K562 (cell line): ENCODE measurements around the gene JAKMIP1. TPM values are rescaled to one million over a fixed set of nuclear protein-coding genes. Genes with fewer than 3 reads are reported as not detected.

Source experiments
- ATAC-seq: fragments of 200-7000 bp; cut with Tn5 transposase; 3 replicates; pipeline ENCODE4 v1.9.1; 2020; ENCODE audit warnings: moderate library complexity
- BruUV-seq: library from RNA; stranded (reverse); fragments of 400-500 nt; replicated peaks from 2 replicates; lab custom pipeline; 2021; lab: Mats Ljungman, UMichigan
- CTCF ChIA-PET: fragments of 300-600 bp; formaldehyde crosslinking; extraction: SDS; loops from one replicate; lab custom pipeline; 2021; ENCODE audit warnings: low intra/inter-chr PET ratio; lab: Yijun Ruan, JAX
- POLR2A ChIA-PET: fragments of 300-600, 350-650 bp; sonication (Branson Sonifier 250); formaldehyde crosslinking; extraction: SDS; loops from one replicate; lab custom pipeline; 2021; ENCODE audit warnings: antibody characterized with exemption, inconsistent platforms; lab: Yijun Ruan, JAX
- DNase-seq, 4 experiments: peaks; one replicate each; pipeline versions ENCODE4 v3.0.0 to v3.0.0-alpha.2; 2011 to 2018; ENCODE audit warnings: low spot score in 3 of 4, mixed read lengths in 3 of 4; ENCODE audit errors: extremely low read depth in 1 of 4
- FAIRE-seq: peaks from 2 replicates; lab custom pipeline; 2011; peaks lifted over from hg19 to GRCh38; lab: Jason Lieb, UNC
- H2AFZ ChIP-seq: 2 replicates; pipeline ENCODE4 v1.6.0; 2011; ENCODE audit warnings: low read depth, low read length, control low read depth, inconsistent platforms
- H3K27ac ChIP-seq: fragments of 200-600 bp; 3 replicates; pipeline ENCODE4 v1.8.0; 2011; ENCODE audit warnings: low read depth, mild to moderate bottlenecking, control low read depth, inconsistent platforms, low read length, moderate library complexity, mixed read lengths; ENCODE audit errors: extremely low read depth
- H3K27me3 ChIP-seq, 2 experiments: fragments of 300-600 bp in 1 of 2; 2 replicates in 1 of 2; 3 replicates in 1 of 2; pipeline versions ENCODE4 v1.6.0 to v1.8.0; 2011; ENCODE audit warnings: inconsistent platforms in 2 of 2, low read length in 2 of 2, mild to moderate bottlenecking in 1 of 2, mixed read lengths in 1 of 2, moderate library complexity in 1 of 2; ENCODE audit not compliant: control insufficient read depth in 2 of 2, insufficient read depth in 2 of 2
- H3K36me3 ChIP-seq: fragments of 300-600 bp; 3 replicates; pipeline ENCODE4 v1.8.0; 2011; ENCODE audit warnings: mild to moderate bottlenecking, low read length, inconsistent platforms; ENCODE audit not compliant: control insufficient read depth, insufficient read depth
- H3K4me1 ChIP-seq, 2 experiments: fragments of 200-600 bp in 1 of 2; replicated peaks in 1 of 2; 2 replicates in 1 of 2; 3 replicates in 1 of 2; pipeline versions ENCODE4 v1.5.1 to v1.8.0; 2011; ENCODE audit warnings: inconsistent platforms in 2 of 2, low read length in 2 of 2, mild to moderate bottlenecking in 1 of 2, mixed read lengths in 1 of 2, moderate library complexity in 1 of 2; ENCODE audit not compliant: control insufficient read depth in 2 of 2, insufficient read depth in 2 of 2
- H3K4me2 ChIP-seq: 2 replicates; pipeline ENCODE4 v1.6.1; 2011; ENCODE audit warnings: low read length, control low read depth, inconsistent platforms, mixed read lengths; ENCODE audit not compliant: insufficient read depth
- H3K4me3 ChIP-seq: fragments of 200-600 bp; sonication (generic), shearing (Covaris generic); 2 replicates; pipeline ENCODE4 v1.5.1; 2016; ENCODE audit warnings: control low read depth, inconsistent platforms
- H3K79me2 ChIP-seq: fragments of 200-600 bp; 3 replicates; pipeline ENCODE4 v1.8.0; 2011; ENCODE audit warnings: low read length, inconsistent platforms; ENCODE audit not compliant: control insufficient read depth, insufficient read depth
- H3K9ac ChIP-seq, 2 experiments: 2 replicates each; pipeline versions ENCODE4 v1.6.0 to v1.6.1; 2011; ENCODE audit warnings: low read depth in 2 of 2, low read length in 2 of 2, control low read depth in 1 of 2, inconsistent platforms in 1 of 2, mild to moderate bottlenecking in 1 of 2, mixed read lengths in 1 of 2; ENCODE audit not compliant: insufficient read depth in 1 of 2
- H3K9me1 ChIP-seq: one replicate; pipeline ENCODE4 v1.6.0; 2011; ENCODE audit warnings: inconsistent platforms, mild to moderate bottlenecking, low read length, moderate library complexity; ENCODE audit not compliant: control insufficient read depth, insufficient read depth
- H3K9me3 ChIP-seq: replicated peaks from 2 replicates; pipeline ENCODE4 v1.5.1; 2011; ENCODE audit warnings: low read depth, low read length, inconsistent platforms; ENCODE audit not compliant: control insufficient read depth, insufficient read depth
- H4K20me1 ChIP-seq: replicated peaks from 2 replicates; pipeline ENCODE4 v1.6.1; 2011; ENCODE audit warnings: low read length, inconsistent platforms, mixed read lengths; ENCODE audit not compliant: control insufficient read depth, insufficient read depth
- ATF6 ChIP-seq: sonication (generic); formaldehyde crosslinking; IDR thresholded peaks from 2 replicates; pipeline ENCODE4 v1.4.0; 2020; ENCODE audit warnings: mild to moderate bottlenecking, missing genetic modification reagents
- E4F1 ChIP-seq: fragments of 250-450 bp; sonication (Bioruptor Pico); IDR thresholded peaks from 2 replicates; pipeline ENCODE4 v1.5.0; 2021; ENCODE audit warnings: mild to moderate bottlenecking, borderline replicate concordance
- JUN ChIP-seq, 2 experiments: sonication (generic) in 1 of 2; formaldehyde crosslinking in 1 of 2; IDR thresholded peaks; 2 replicates each; pipeline versions ENCODE4 v1.6.1 to v1.8.0; 2012 to 2022; ENCODE audit warnings: borderline replicate concordance in 2 of 2, mild to moderate bottlenecking in 2 of 2, improper control_type of control experiment in 1 of 2, low read depth in 1 of 2, low read length in 1 of 2, missing genetic modification reagents in 1 of 2
- LARP7 ChIP-seq: fragments of 450-650 bp; IDR thresholded peaks from 2 replicates; pipeline ENCODE4 v1.6.1; 2016
- RHOXF2B ChIP-seq: fragments of 250-450 bp; sonication (Bioruptor Pico); conservative IDR thresholded peaks from 2 replicates; pipeline ENCODE4 v1.5.1; 2021
- TGIF2 ChIP-seq: sonication (generic); formaldehyde crosslinking; IDR thresholded peaks from 2 replicates; pipeline ENCODE4 v1.8.1; 2022; ENCODE audit warnings: mild to moderate bottlenecking, missing genetic modification reagents, moderate library complexity
- ZNF318 ChIP-seq, 2 experiments: fragments of 450-650 bp; IDR thresholded peaks; 2 replicates each; pipeline ENCODE4 v1.6.1; 2016; ENCODE audit warnings: mild to moderate bottlenecking in 2 of 2, borderline replicate concordance in 1 of 2, low read depth in 1 of 2, moderate library complexity in 1 of 2
- WGBS: fragments of 100-300 bp; shearing (Covaris generic); methylation state at CpG from one replicate; pipeline ENCODE4 v1.1.6; 2016; ENCODE audit warnings: low coverage, mixed read lengths; ENCODE audit not compliant: insufficient coverage; ENCODE audit errors: missing lambda C conversion rate; 5-methylcytosine and 5-hydroxymethylcytosine counted together
- in situ Hi-C: fragments of 300-500 bp; cut with MboI; formaldehyde crosslinking; loops from 4 replicates; pipeline ENCODE4 v1.15.0; 2018; ENCODE audit warnings: inconsistent platforms, mixed read lengths
- intact Hi-C: fragments of 100-400 bp; cut with micrococcal nuclease; formaldehyde crosslinking; loops from 2 replicates; pipeline ENCODE4 v1.14.2; 2022
- polyA plus RNA-seq, 8 experiments: library from polyadenylated mRNA; depleted of rRNA in 4 of 8; stranded (reverse) in 5 of 8; unstranded in 3 of 8; fragments of >200 nt; fragmentation: Nextera tagmentation in 2 of 8; fragmentation: Illumina TruSeq in 1 of 8; extraction: Ambion mirVana in 2 of 8; extraction: Trizol in 1 of 8; gene quantifications; 2 replicates each; pipeline versions ENCODE4 v1.2.1 to v1.2.3, GENCODE V29; 2011 to 2014; ENCODE audit warnings: inconsistent platforms in 1 of 8, missing spikeins in 1 of 8
- total RNA-seq, 7 experiments: library from RNA; depleted of rRNA in 6 of 7; stranded (reverse); fragments of >200 nt in 6 of 7; fragmentation: Illumina TruSeq in 2 of 7; extraction: Trizol in 2 of 7; gene quantifications; 2 replicates each; pipeline versions ENCODE4 v1.2.1 to v1.2.3, GENCODE V29; 2011 to 2021; ENCODE audit warnings: low replicate concordance in 1 of 7

Gene JAKMIP1
- total and polyA plus RNA-seq, 9 of the 15 experiments (the other 6 are each of a cell fraction or from before 2014, with no cell fraction given): not detected

- BruUV-seq: no TSS peak
- in situ Hi-C loops: no loop called here
- CTCF ChIA-PET: no interaction called here
- Histone ChIP-seq H3K9me3 (no peaks in the 10 kb centered on the region), H3K36me3 (no peaks in the 10 kb centered on the region), H3K4me3 (no peak overlapping the region), H3K4me1 (peaks cover 0 to 5% of the 10 kb centered on the region in 2 experiments; a peak in 2 of 5 replicates), H3K9me1 (no peaks in the 10 kb centered on the region), H3K79me2 (no peaks in the 10 kb centered on the region), H3K27ac (no peak overlapping the region), H2AFZ (no peak overlapping the region), H3K9ac (no peak overlapping the region), H3K27me3 (peaks cover 0 to 27% of the 10 kb centered on the region in 2 experiments; a peak in 2 of 5 replicates), H3K4me2 (no peak overlapping the region), H4K20me1 (no peaks in the 10 kb centered on the region; the same call in 1 of the 2 replicates)
- FAIRE-seq (no peak), DNase-seq (no peak), ATAC-seq (no peak)
- intact Hi-C loops: no loop called here
- POLR2A ChIA-PET: interaction anchor here (0.6 kb wide), 1 partner anchor 34 kb away, joined by 3 read pairs; no protein-coding TSS in a partner anchor
- TF ChIP-seq ZNF318 (IDR thresholded peaks at IDR 0.05; ENCODE audit: borderline replicate concordance in 1 of 2, low read depth in 1 of 2) (no peak), RHOXF2B (CRISPR knock-in tag) (no peak), JUN (IDR thresholded peaks at IDR 0.05; ENCODE audit: borderline replicate concordance, low read depth, low read length) (no peak), JUN (CRISPR knock-in tag; IDR thresholded peaks at IDR 0.05; ENCODE audit: borderline replicate concordance) (no peak), ATF6 (CRISPR knock-in tag) (no peak), E4F1 (CRISPR knock-in tag) (no peak), TGIF2 (CRISPR knock-in tag) (no peak), LARP7 (no peak)
- 0% methylated on average over 7 of the region's 7 CpGs for WGBS
These were observed 95.7 kb downstream of the JAKMIP1 start for GRCh38 chr4:6104541-6105130.
